K562 (cell line): ENCODE data around the gene FNDC11. TPM values are rescaled to one million over a fixed set of nuclear protein-coding genes. Genes with fewer than 3 reads are reported as not detected.

Experiments
- CEBPB ChIP-seq: fragments of 450-650 bp; IDR thresholded peaks from 2 replicates; pipeline ENCODE4 v1.6.1; 2016; ENCODE audit warnings: missing genetic modification characterization, missing compliant biosample characterization
- HDAC1 ChIP-seq, 2 experiments: fragments of 450-650 bp; IDR thresholded peaks; 2 replicates each; pipeline ENCODE4 v1.6.1; 2016 to 2017; ENCODE audit warnings: inconsistent platforms in 1 of 2, mild to moderate bottlenecking in 1 of 2, moderate library complexity in 1 of 2
- MCM5 ChIP-seq: fragments of 450-650 bp; IDR thresholded peaks from 2 replicates; pipeline ENCODE4 v1.6.1; 2016; ENCODE audit warnings: low read depth
- OTX1 ChIP-seq: fragments of 450-650 bp; formaldehyde crosslinking; IDR thresholded peaks from 2 replicates; pipeline ENCODE4 v1.4.0; 2022; ENCODE audit warnings: mild to moderate bottlenecking
- PYGO2 ChIP-seq: fragments of 450-650 bp; IDR thresholded peaks from 2 replicates; pipeline ENCODE4 v1.6.1; 2016; ENCODE audit warnings: mild to moderate bottlenecking, missing genetic modification characterization, moderate library complexity, missing compliant biosample characterization
- YY1 ChIP-seq, 3 experiments: IDR thresholded peaks; 2 replicates each; pipeline ENCODE4 v1.6.1; 2011; ENCODE audit warnings: low read length in 2 of 3, mild to moderate bottlenecking in 2 of 3, moderate library complexity in 2 of 3, borderline replicate concordance in 1 of 3, control low read depth in 1 of 3, low read depth in 1 of 3; ENCODE audit not compliant: insufficient read depth in 3 of 3, insufficient replicate concordance in 2 of 3, control insufficient read depth in 1 of 3, insufficient read length in 1 of 3; ENCODE audit errors: extremely low read depth in 1 of 3
- ZNF584 ChIP-seq: fragments of 200-800 bp; sonication (Bioruptor generic); IDR thresholded peaks from 2 replicates; pipeline ENCODE4 v1.6.1; 2016; ENCODE audit warnings: low read depth, mild to moderate bottlenecking, missing genetic modification characterization, missing compliant biosample characterization
- ZNF586 ChIP-seq: fragments of 450-650 bp; formaldehyde crosslinking; conservative IDR thresholded peaks from 2 replicates; pipeline ENCODE4 v1.4.0; 2020; ENCODE audit warnings: mild to moderate bottlenecking, moderate library complexity
- polyA plus RNA-seq, 8 experiments: library from polyadenylated mRNA; depleted of rRNA in 4 of 8; stranded (reverse) in 5 of 8; unstranded in 3 of 8; fragments of >200 nt; fragmentation: Nextera tagmentation in 2 of 8; fragmentation: Illumina TruSeq in 1 of 8; extraction: Ambion mirVana in 2 of 8; extraction: Trizol in 1 of 8; gene quantifications; 2 replicates each; pipeline versions ENCODE4 v1.2.1 to v1.2.3, GENCODE V29; 2011 to 2014; ENCODE audit warnings: inconsistent platforms in 1 of 8, missing spikeins in 1 of 8
- total RNA-seq, 7 experiments: library from RNA; depleted of rRNA in 6 of 7; stranded (reverse); fragments of >200 nt in 6 of 7; fragmentation: Illumina TruSeq in 2 of 7; extraction: Trizol in 2 of 7; gene quantifications; 2 replicates each; pipeline versions ENCODE4 v1.2.1 to v1.2.3, GENCODE V29; 2011 to 2021; ENCODE audit warnings: low replicate concordance in 1 of 7
- TF ChIP-seq, protein P1 (sequence below), 2 experiments: IDR thresholded peaks; 2 replicates each; pipeline ENCODE4 v1.6.1; 2011; ENCODE audit warnings: borderline replicate concordance in 1 of 2, control low read depth in 1 of 2, low read depth in 1 of 2, low read length in 1 of 2, mild to moderate bottlenecking in 1 of 2, mixed read lengths in 1 of 2, moderate library complexity in 1 of 2; ENCODE audit not compliant: insufficient read depth in 1 of 2, insufficient read length in 1 of 2, poor library complexity in 1 of 2, severe bottlenecking in 1 of 2; ENCODE audit errors: extremely low read depth in 1 of 2
- TF ChIP-seq, protein P2 (sequence below): fragments of 200-800 bp; sonication (Bioruptor generic); IDR thresholded peaks from 2 replicates; pipeline ENCODE4 v1.6.1; 2017; ENCODE audit warnings: missing genetic modification characterization, missing compliant biosample characterization
- TF ChIP-seq, protein P3 (sequence below): IDR thresholded peaks from 3 replicates; pipeline ENCODE4 v1.6.1; 2011; ENCODE audit warnings: borderline replicate concordance, mild to moderate bottlenecking, moderate library complexity; ENCODE audit not compliant: insufficient read length; ENCODE audit errors: extremely low read depth
- TF ChIP-seq, protein P4 (sequence below): fragments of 250-450 bp; sonication (Bioruptor Pico); IDR thresholded peaks from 2 replicates; pipeline ENCODE4 v1.5.0; 2022; ENCODE audit warnings: mild to moderate bottlenecking
- TF ChIP-seq, protein P5 (sequence below): fragments of 250-450 bp; sonication (Bioruptor Pico); IDR thresholded peaks from 2 replicates; pipeline ENCODE4 v1.4.0; 2020; ENCODE audit warnings: mild to moderate bottlenecking, moderate library complexity

The FNDC11 gene
- total and polyA plus RNA-seq, 9 of the 15 experiments (the other 6 are each of a cell fraction or from before 2014, with no cell fraction given), result 0.08 to 2.3 (median 0.64) TPM; not detected in 2

DNA sequence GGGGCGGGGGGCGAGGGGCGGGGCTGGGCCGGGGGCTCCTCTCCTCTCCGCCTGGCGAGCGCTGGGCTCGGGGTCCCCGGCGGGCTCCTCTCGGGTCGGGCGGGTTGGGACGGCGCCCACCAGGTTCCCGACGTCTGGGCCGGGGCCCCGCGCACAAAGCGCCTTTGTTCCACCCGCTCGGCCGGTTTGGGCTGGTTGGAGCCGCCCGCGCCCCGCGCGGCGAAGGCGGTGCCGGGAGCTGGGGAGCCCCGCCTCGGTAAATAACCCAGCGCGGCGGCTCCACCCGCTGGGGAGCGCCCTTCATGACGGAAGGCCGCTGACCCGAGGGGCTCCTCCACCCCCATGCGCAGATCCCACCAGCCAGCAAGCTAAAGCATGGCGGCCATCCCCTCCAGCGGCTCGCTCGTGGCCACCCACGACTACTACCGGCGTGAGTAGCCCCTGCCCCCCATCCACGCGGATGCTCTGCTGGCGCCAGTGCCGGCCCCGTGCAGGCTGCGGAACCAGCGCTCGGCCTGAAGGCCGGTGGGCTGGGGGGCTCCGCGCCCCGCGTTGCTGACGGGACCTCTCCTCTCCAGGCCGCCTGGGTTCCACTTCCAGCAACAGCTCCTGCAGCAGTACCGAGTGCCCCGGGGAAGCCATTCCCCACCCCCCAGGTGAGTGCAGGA is 32.9 kb upstream of the FNDC11 start (continued):
- TF ChIP-seq, protein P1, sequence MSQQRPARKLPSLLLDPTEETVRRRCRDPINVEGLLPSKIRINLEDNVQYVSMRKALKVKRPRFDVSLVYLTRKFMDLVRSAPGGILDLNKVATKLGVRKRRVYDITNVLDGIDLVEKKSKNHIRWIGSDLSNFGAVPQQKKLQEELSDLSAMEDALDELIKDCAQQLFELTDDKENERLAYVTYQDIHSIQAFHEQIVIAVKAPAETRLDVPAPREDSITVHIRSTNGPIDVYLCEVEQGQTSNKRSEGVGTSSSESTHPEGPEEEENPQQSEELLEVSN (IDR thresholded peaks at IDR 0.05; ENCODE audit: borderline replicate concordance in 1 of 2, extremely low read depth in 1 of 2, insufficient read depth in 1 of 2, insufficient read length in 1 of 2, low read depth in 1 of 2, low read length in 1 of 2, poor library complexity in 1 of 2, severe bottlenecking in 1 of 2), result peak in 1 of 2 experiments; percentile 42
- TF ChIP-seq HDAC1 (IDR thresholded peaks at IDR 0.05) (peak in 1 of 2 experiments; percentile 70; a peak in 2 of 4 replicates), CEBPB (tag) (no peak), PYGO2 (tag) (no peak), ZNF586 (CRISPR knock-in tag) (no peak), YY1 (IDR thresholded peaks at IDR 0.05; ENCODE audit: borderline replicate concordance in 1 of 3, control insufficient read depth in 1 of 3, extremely low read depth in 1 of 3, insufficient read depth in 3 of 3, insufficient read length in 1 of 3, insufficient replicate concordance in 2 of 3, low read depth in 1 of 3, low read length in 2 of 3) (peak in 2 of 3 experiments; percentile 51 to 61), OTX1 (CRISPR knock-in tag) (0 out of 2 replicates have a peak, but pooled peaks have one; percentile 40), ZNF584 (CRISPR knock-in tag) (no peak), MCM5 (no peak)
- TF ChIP-seq, protein P2, sequence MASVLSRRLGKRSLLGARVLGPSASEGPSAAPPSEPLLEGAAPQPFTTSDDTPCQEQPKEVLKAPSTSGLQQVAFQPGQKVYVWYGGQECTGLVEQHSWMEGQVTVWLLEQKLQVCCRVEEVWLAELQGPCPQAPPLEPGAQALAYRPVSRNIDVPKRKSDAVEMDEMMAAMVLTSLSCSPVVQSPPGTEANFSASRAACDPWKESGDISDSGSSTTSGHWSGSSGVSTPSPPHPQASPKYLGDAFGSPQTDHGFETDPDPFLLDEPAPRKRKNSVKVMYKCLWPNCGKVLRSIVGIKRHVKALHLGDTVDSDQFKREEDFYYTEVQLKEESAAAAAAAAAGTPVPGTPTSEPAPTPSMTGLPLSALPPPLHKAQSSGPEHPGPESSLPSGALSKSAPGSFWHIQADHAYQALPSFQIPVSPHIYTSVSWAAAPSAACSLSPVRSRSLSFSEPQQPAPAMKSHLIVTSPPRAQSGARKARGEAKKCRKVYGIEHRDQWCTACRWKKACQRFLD (CRISPR knock-in tag), result no peak
- TF ChIP-seq, protein P3, sequence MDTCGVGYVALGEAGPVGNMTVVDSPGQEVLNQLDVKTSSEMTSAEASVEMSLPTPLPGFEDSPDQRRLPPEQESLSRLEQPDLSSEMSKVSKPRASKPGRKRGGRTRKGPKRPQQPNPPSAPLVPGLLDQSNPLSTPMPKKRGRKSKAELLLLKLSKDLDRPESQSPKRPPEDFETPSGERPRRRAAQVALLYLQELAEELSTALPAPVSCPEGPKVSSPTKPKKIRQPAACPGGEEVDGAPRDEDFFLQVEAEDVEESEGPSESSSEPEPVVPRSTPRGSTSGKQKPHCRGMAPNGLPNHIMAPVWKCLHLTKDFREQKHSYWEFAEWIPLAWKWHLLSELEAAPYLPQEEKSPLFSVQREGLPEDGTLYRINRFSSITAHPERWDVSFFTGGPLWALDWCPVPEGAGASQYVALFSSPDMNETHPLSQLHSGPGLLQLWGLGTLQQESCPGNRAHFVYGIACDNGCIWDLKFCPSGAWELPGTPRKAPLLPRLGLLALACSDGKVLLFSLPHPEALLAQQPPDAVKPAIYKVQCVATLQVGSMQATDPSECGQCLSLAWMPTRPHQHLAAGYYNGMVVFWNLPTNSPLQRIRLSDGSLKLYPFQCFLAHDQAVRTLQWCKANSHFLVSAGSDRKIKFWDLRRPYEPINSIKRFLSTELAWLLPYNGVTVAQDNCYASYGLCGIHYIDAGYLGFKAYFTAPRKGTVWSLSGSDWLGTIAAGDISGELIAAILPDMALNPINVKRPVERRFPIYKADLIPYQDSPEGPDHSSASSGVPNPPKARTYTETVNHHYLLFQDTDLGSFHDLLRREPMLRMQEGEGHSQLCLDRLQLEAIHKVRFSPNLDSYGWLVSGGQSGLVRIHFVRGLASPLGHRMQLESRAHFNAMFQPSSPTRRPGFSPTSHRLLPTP, result no peak
- TF ChIP-seq, protein P4, sequence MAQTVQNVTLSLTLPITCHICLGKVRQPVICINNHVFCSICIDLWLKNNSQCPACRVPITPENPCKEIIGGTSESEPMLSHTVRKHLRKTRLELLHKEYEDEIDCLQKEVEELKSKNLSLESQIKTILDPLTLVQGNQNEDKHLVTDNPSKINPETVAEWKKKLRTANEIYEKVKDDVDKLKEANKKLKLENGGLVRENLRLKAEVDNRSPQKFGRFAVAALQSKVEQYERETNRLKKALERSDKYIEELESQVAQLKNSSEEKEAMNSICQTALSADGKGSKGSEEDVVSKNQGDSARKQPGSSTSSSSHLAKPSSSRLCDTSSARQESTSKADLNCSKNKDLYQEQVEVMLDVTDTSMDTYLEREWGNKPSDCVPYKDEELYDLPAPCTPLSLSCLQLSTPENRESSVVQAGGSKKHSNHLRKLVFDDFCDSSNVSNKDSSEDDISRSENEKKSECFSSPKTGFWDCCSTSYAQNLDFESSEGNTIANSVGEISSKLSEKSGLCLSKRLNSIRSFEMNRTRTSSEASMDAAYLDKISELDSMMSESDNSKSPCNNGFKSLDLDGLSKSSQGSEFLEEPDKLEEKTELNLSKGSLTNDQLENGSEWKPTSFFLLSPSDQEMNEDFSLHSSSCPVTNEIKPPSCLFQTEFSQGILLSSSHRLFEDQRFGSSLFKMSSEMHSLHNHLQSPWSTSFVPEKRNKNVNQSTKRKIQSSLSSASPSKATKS, result no peak
- TF ChIP-seq, protein P5, sequence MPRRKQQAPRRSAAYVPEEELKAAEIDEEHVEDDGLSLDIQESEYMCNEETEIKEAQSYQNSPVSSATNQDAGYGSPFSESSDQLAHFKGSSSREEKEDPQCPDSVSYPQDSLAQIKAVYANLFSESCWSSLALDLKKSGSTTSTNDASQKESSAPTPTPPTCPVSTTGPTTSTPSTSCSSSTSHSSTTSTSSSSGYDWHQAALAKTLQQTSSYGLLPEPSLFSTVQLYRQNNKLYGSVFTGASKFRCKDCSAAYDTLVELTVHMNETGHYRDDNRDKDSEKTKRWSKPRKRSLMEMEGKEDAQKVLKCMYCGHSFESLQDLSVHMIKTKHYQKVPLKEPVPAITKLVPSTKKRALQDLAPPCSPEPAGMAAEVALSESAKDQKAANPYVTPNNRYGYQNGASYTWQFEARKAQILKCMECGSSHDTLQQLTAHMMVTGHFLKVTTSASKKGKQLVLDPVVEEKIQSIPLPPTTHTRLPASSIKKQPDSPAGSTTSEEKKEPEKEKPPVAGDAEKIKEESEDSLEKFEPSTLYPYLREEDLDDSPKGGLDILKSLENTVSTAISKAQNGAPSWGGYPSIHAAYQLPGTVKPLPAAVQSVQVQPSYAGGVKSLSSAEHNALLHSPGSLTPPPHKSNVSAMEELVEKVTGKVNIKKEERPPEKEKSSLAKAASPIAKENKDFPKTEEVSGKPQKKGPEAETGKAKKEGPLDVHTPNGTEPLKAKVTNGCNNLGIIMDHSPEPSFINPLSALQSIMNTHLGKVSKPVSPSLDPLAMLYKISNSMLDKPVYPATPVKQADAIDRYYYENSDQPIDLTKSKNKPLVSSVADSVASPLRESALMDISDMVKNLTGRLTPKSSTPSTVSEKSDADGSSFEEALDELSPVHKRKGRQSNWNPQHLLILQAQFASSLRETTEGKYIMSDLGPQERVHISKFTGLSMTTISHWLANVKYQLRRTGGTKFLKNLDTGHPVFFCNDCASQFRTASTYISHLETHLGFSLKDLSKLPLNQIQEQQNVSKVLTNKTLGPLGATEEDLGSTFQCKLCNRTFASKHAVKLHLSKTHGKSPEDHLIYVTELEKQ (CRISPR knock-in tag), result no peak
